GM23248 (cell line): ENCODE results near the gene OLFML2B. TPM values are rescaled to one million over a fixed set of nuclear protein-coding genes. Genes with fewer than 3 reads are reported as not detected.

Source experiments
- DNase-seq: peaks from one replicate; pipeline ENCODE4 v3.0.0-alpha.2; 2015
- H2AFZ ChIP-seq: fragments of 200-600 bp; sonication (generic); 2 replicates; pipeline ENCODE4 v1.6.1; 2016; ENCODE audit warnings: antibody characterized with exemption
- H3F3A ChIP-seq: fragments of 200-600 bp; sonication (generic); 2 replicates; pipeline ENCODE4 v1.6.1; 2016; ENCODE audit warnings: mild to moderate bottlenecking, antibody characterized with exemption, mixed run types; ENCODE audit not compliant: insufficient read depth
- H3K27ac ChIP-seq: fragments of 200-600 bp; sonication (generic); 2 replicates; pipeline ENCODE4 v1.5.1; 2016; ENCODE audit warnings: mild to moderate bottlenecking
- H3K27me3 ChIP-seq: fragments of 200-600 bp; sonication (generic); replicated peaks from 2 replicates; pipeline ENCODE4 v1.6.1; 2016; ENCODE audit warnings: mild to moderate bottlenecking; ENCODE audit not compliant: insufficient read depth
- H3K36me3 ChIP-seq: fragments of 200-600 bp; sonication (generic); 2 replicates; pipeline ENCODE4 v1.6.1; 2016; ENCODE audit warnings: low read depth, mild to moderate bottlenecking
- H3K4me1 ChIP-seq: fragments of 200-600 bp; sonication (generic); 2 replicates; pipeline ENCODE4 v1.6.1; 2016; ENCODE audit warnings: mild to moderate bottlenecking; ENCODE audit not compliant: insufficient read depth
- H3K4me2 ChIP-seq: fragments of 200-600 bp; sonication (generic); one replicate; pipeline ENCODE4 v1.6.1; 2016; ENCODE audit warnings: mild to moderate bottlenecking; ENCODE audit not compliant: unreplicated experiment
- H3K4me3 ChIP-seq: fragments of 200-600 bp; sonication (generic); 2 replicates; pipeline ENCODE4 v1.5.1; 2016; ENCODE audit warnings: mild to moderate bottlenecking
- H3K79me2 ChIP-seq: fragments of 200-600 bp; sonication (generic); 2 replicates; pipeline ENCODE4 v1.6.1; 2016; ENCODE audit warnings: mild to moderate bottlenecking; ENCODE audit not compliant: insufficient read depth
- H3K9ac ChIP-seq: fragments of 200-600 bp; sonication (generic); 2 replicates; pipeline ENCODE4 v1.6.1; 2016; ENCODE audit warnings: mild to moderate bottlenecking
- H3K9me2 ChIP-seq: fragments of 200-600 bp; sonication (generic); 2 replicates; pipeline ENCODE4 v1.6.1; 2016; ENCODE audit warnings: mixed run types, mild to moderate bottlenecking, moderate library complexity; ENCODE audit not compliant: insufficient read depth
- H3K9me3 ChIP-seq: fragments of 200-600 bp; sonication (generic); one replicate; pipeline ENCODE4 v1.6.1; 2017; ENCODE audit warnings: low read depth
- H4K20me1 ChIP-seq: fragments of 200-600 bp; sonication (generic); 2 replicates; pipeline ENCODE4 v1.6.0; 2016; ENCODE audit not compliant: insufficient read depth
- EZH2 ChIP-seq: fragments of 200-600 bp; sonication (generic); IDR thresholded peaks from 2 replicates; pipeline ENCODE4 v1.6.1; 2018; ENCODE audit warnings: antibody characterized with exemption, mild to moderate bottlenecking; ENCODE audit not compliant: insufficient read depth, poor library complexity, severe bottlenecking
- EZH2phosphoT487 ChIP-seq: fragments of 200-600 bp; sonication (generic); IDR thresholded peaks from 2 replicates; pipeline ENCODE4 v1.6.1; 2018; ENCODE audit warnings: antibody characterized with exemption, moderate library complexity, mild to moderate bottlenecking, low read depth; ENCODE audit not compliant: insufficient read depth
- WGBS, 2 experiments: methylation state at CpG; one replicate each; pipeline ENCODE4 v1.1.6; 2015 to 2017; ENCODE audit warnings: low lambda C conversion rate in 2 of 2, low coverage in 1 of 2; ENCODE audit errors: missing lambda C conversion rate in 2 of 2; 5-methylcytosine and 5-hydroxymethylcytosine counted together
- in situ Hi-C: fragments of 300-500 bp; cut with MboI; formaldehyde crosslinking; loops from 2 replicates; pipeline ENCODE4 v1.15.0; 2020
- polyA plus RNA-seq: library from polyadenylated mRNA; unstranded; fragments of >200 nt; fragmentation: Nextera tagmentation; extraction: Ambion mirVana; gene quantifications from 2 replicates; pipeline ENCODE4 v1.2.1, GENCODE V29; 2016
- total RNA-seq: library from RNA; depleted of rRNA; stranded (reverse); fragments of >200 nt; shearing (Covaris generic); gene quantifications from 2 replicates; pipeline ENCODE4 v1.2.3, GENCODE V29; 2014

The OLFML2B gene
- total and polyA plus RNA-seq, 2 experiments from 2014 or later = 0.98 to 1.1 TPM

GRCh38 chr1:161945306-161946060, 78.2 kb downstream of the OLFML2B start:
- Histone ChIP-seq H3K4me1 (0 out of 2 replicates have a peak, but pooled peaks cover 5% of the 10 kb centered on the region), H4K20me1 (no peaks in the 10 kb centered on the region), H3K9ac (no peak overlapping the region), H3K36me3 (no peaks in the 10 kb centered on the region), H3K9me2 (peaks cover 5% of the 10 kb centered on the region; the same call in 1 of the 2 replicates), H3K79me2 (no peaks in the 10 kb centered on the region), H3F3A (no peaks in the 10 kb centered on the region), H3K4me2 (no peak overlapping the region), H3K9me3 (no peaks in the 10 kb centered on the region), H3K4me3 (no peak overlapping the region), H3K27me3 (no peaks in the 10 kb centered on the region), H3K27ac (no peak overlapping the region), H2AFZ (no peak overlapping the region)
- TF ChIP-seq EZH2phosphoT487 (no peak), EZH2 (no peak)
- in situ Hi-C loops = no loop called here
- no peak for DNase-seq
- WGBS, 2 experiments = 83 to 87% methylated on average over 3 of the region's 3 CpGs

- Histone ChIP-seq H3K9me3 (no peaks in the 10 kb centered on the region), H2AFZ (no peak overlapping the region), H3K79me2 (no peaks in the 10 kb centered on the region), H3K27me3 (no peaks in the 10 kb centered on the region), H3K4me2 (no peak overlapping the region), H4K20me1 (no peaks in the 10 kb centered on the region), H3K36me3 (no peaks in the 10 kb centered on the region), H3K4me1 (0 out of 2 replicates have a peak, but pooled peaks cover 5% of the 10 kb centered on the region), H3K9me2 (peaks cover 5% of the 10 kb centered on the region; the same call in 1 of the 2 replicates), H3K4me3 (no peak overlapping the region), H3K27ac (no peak overlapping the region), H3K9ac (no peak overlapping the region), H3F3A (no peaks in the 10 kb centered on the region)
- no peak for DNase-seq
- whole genome bisulfite sequencing, 2 experiments = 77 to 81% methylated on average over 2 of the region's 2 CpGs
- in situ Hi-C loops = no loop called here
- no peak for TF ChIP-seq EZH2
- TF ChIP-seq EZH2phosphoT487 = no peak
These were observed 79.3 kb downstream of the OLFML2B start for GRCh38 chr1:161944381-161944780.

GRCh38 chr1:161943737-161944136, 79.9 kb downstream of the OLFML2B start:
- Histone ChIP-seq H3K36me3 (no peaks in the 10 kb centered on the region), H3K79me2 (no peaks in the 10 kb centered on the region), H3K9ac (no peak overlapping the region), H3K4me2 (no peak overlapping the region), H3F3A (no peaks in the 10 kb centered on the region), H3K4me3 (no peak overlapping the region), H3K27ac (no peak overlapping the region), H3K27me3 (no peaks in the 10 kb centered on the region), H3K4me1 (0 out of 2 replicates have a peak, but pooled peaks cover 5% of the 10 kb centered on the region), H3K9me2 (peaks cover 5% of the 10 kb centered on the region; the same call in 1 of the 2 replicates), H3K9me3 (no peaks in the 10 kb centered on the region), H4K20me1 (no peaks in the 10 kb centered on the region), H2AFZ (no peak overlapping the region)
- no peak for DNase-seq
- TF ChIP-seq EZH2phosphoT487 (no peak), EZH2 (no peak)
- in situ Hi-C loops = no loop called here
- WGBS, 2 experiments = 96 to 97% methylated on average over 1 of the region's 1 CpG

GRCh38 chr1:161941726-161942436, 81.8 kb downstream of the OLFML2B start:
- TF ChIP-seq EZH2 (no peak), EZH2phosphoT487 (no peak)
- H3K4me1 ChIP-seq = 0 out of 2 replicates have a peak, but pooled peaks cover 4% of the 10 kb centered on the region
- no peak overlapping the region for H3K4me3 ChIP-seq
- H3K9ac ChIP-seq = no peak overlapping the region
- H3K9me3 ChIP-seq = no peaks in the 10 kb centered on the region
- H3K36me3 ChIP-seq = no peaks in the 10 kb centered on the region
- peaks cover 5% of the 10 kb centered on the region; the same call in 1 of the 2 replicates for H3K9me2 ChIP-seq
- H3F3A ChIP-seq = no peaks in the 10 kb centered on the region
- 84 to 87% methylated on average over 8 of the region's 8 CpGs for WGBS, 2 experiments
- no peak overlapping the region for H3K27ac ChIP-seq
- no peaks in the 10 kb centered on the region for H4K20me1 ChIP-seq
- H2AFZ ChIP-seq = no peak overlapping the region
- no peak overlapping the region for H3K4me2 ChIP-seq
- in situ Hi-C loops = no loop called here
- no peak for DNase-seq
- no peaks in the 10 kb centered on the region for H3K79me2 ChIP-seq
- no peaks in the 10 kb centered on the region for H3K27me3 ChIP-seq
